Raji (cell line): ENCODE measurements around the gene PLA2G3.

ENCODE experiments used
- POLR2A ChIP-seq: IDR thresholded peaks from 2 replicates; pipeline ENCODE4 v1.6.1; 2011; ENCODE audit warnings: low read depth, low read length, control low read depth; ENCODE audit not compliant: insufficient read depth

PLA2G3 gene

DNA sequence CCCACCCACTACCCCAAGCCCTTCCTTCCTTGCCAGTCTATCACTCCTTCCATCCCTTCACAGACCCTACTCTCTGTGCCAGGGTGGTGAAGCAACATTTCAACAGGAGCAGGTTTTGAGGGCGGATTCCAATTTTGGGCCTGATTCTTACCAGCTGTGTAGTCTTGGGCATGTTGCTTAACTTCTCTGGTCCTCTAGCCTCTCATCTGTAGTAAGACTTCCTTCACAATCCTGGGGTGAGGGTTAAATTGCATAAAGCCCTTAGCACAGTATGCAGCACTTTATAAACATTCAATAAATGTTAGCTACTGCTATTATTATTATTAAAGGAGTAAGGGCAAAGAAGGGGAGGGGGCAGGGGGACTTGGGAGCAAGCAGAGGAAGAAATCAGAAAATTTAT, 14.7 kb upstream of the PLA2G3 start:
- TF ChIP-seq POLR2A = no peak

DNA sequence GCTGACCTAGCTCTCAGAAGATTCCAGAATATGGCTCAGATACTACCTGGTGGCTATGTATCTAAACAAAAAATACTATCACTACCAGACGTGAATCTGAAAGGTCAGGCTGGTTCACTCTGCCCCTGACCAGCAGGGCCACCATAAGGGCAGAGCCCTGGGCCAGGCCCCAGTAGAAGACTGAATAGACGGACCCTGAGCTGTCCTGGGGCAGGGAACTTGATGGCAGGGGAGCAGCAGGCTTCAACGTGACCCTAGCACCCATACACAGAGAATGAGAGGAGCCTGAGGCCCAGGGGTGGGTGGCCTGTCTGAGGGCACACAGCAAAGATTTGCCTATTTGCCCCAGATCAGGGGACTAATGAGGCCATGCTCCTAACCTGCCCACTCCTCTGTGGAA, 13.0 kb upstream of the PLA2G3 start:
- no peak for TF ChIP-seq POLR2A

DNA sequence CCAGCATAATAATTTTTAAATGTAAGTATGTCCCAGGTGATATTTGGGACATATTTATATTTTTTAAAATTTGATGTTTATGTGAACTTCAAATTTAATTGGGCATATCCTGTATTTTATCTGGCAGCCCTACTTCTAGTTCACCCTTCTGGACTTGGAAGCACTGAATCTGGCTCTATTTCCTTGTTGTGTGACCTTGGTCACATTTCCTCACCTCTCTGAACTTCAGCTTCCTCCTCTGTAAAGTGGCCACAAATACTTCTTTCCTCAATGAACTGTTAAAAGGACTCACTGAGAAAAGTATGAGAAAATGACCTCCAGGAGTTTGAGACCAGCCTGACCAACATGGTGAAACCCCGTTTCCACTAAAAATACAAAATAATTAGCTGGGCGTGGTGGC, 11.6 kb upstream of the PLA2G3 start:
- TF ChIP-seq POLR2A = no peak

DNA sequence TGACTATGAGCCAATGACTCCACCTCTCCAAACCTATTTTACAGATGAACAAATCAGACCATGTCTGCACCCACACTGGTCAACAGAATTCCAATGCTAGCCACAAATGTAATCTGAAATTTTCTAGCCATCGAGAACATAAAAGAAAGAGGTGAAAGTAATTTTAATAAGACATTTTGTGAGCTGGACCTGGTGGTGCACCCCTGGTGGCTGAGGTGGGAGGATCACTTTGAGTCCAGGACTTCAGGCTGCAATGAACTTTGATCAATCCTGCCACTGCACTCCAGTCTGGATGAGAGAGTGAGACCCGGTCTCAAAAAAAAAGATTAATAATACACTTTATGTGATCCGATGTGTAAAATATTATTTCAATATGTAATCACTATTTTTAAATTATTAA, 10.3 kb upstream of the PLA2G3 start:
- TF ChIP-seq POLR2A = no peak

DNA sequence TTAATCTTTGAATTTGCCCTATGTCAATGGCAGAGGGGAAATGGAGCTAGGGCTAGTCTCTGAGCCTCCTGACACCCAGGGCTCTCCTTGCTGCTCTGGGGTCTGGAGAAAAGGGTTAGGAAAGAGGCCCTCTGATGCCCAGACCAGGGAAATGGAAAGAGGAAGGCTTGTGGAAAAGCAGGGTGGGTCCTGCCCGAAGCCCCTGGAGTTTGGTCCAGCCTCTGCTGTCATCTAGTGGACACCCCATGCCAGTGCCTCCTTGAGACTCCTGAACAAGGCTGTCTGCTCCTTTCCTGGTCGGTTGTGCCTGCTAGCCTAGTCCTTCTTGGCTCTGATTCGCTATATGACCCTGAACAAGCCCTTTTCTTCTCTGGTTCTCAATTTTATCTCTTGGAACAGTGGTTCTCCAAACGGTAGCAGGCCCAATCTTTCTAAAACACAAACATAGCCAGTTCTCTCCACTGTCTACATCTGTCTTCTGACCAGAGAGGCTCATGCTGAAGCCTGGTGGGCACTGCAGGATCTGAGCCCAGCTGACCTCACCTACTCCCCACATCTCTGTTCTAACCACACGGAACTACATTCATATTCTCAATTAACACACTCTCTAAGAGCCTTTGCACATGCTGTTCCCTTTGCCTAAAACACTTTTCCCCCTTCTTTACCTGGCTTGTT, 8.8 kb upstream of the PLA2G3 start:
- TF ChIP-seq POLR2A = no peak

DNA sequence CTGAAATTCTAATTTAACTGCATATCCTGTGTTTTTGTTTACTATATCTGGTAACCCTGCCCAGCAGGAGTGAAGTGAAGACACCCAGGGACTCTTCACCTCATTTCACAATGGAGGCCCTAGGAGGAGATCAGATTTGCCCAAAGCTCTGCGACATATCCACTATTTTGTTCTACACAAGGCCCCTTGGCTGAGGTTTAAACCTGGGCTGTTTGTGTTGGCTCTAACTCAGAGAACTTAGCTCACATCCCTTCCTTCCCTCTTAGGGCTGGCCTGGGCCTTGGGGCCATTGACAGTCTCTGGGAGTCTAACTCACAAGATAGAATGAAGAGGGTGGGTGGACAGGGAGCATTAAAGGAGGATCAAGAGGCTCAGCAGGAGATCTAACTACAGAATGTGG, 8.2 kb upstream of the PLA2G3 start:
- TF ChIP-seq POLR2A = no peak

DNA sequence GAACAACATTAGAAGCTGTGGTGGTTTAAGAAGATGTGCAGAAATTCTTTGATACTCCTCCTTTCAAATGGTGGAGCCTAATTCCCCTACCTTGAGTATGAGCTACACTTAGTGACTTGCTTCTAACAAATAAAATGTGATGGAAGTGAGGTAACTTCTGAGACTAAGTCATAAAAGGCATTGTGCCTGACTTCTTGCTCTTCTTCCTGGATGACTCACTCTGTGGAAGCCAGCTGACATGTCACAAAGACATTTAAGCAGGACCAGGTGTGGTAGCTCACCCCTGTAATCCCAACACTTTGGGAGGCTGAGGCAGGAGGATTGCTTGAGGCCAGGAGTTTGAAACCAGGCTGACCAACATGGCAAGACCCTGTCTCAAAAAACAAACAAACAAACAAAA, 3.9 kb upstream of the PLA2G3 start:
- no peak for TF ChIP-seq POLR2A

DNA sequence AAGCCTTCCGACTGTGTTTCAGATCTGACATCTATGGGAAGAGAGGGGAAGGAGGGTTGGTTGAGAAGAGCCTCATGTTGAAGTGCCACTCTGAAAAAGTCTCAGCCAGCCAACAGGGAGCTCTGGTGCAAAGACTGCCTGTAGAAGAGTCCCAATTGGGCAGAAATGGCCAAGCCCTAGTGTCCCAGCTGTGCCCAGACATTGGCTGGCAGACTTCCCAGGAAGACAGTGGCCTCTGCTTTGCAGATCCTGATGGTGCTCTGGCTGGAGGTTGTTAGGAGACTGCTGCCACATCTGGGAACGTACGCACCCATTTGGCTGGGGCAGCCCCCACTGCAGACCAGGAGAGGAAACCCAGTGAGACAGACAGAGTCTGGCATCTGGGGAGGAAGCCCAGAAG, 3.2 kb upstream of the PLA2G3 start:
- TF ChIP-seq POLR2A = no peak

DNA sequence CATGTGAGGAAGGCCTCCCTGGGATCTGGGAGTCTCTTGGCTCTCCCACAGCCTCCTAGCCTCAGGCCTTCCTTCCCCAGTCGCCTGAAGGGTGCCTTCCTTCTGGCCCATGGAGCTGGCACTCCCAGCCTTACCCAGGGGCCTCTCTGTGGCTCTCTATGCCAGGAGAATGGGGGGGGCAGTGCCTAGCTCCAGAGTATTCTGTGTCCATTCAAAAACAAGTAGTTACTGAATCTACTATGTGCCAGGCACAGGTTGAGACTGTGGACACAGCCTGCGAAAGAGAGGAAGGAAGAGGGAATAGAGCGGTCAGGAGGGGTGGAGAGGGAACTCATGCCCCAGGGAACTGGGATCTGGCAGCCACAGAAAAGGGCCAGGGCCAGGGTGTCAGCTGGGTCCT, 2.7 kb upstream of the PLA2G3 start:
- no peak for TF ChIP-seq POLR2A

DNA sequence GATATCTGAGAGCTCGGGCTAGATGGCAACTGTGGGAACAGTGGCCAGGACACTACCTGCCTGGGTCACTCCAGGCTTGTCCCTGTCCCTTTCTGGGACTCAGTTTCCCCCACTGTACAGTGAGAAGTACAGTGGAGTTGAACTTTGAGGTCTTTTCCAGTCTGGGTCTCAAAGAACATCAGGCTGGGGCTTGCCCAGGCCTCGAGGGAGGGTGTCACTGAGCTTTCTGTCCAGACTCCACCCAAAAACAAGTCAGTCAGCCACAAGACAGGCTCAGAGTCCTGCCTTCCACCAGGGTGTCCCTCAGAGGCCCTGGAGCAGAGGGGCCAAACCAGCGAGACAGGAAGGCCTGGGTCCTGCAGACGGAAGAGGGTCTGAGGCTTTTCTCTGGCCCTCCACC, 2.0 kb upstream of the PLA2G3 start:
- no peak for TF ChIP-seq POLR2A

DNA sequence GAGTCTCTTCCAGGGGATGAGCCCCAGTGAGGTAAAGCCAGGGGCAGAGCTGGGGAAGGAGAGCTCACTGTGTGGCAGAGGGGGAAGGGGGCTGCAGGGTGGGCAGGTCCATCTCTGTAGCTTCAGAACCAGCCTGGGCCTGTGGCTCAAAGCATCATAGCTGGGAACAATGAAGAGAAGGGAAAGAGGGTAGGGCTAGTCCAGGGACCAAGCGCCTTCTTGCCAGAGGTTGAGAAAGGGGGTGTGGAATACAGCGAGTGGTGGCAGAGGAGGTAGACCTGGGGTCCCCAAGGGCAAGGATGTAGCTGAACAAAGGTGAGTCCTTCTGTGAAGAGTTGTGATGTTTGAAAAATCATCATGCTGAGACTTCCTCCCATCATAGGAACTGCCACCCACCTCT, 1.2 kb upstream of the PLA2G3 start:
- TF ChIP-seq POLR2A = no peak

DNA sequence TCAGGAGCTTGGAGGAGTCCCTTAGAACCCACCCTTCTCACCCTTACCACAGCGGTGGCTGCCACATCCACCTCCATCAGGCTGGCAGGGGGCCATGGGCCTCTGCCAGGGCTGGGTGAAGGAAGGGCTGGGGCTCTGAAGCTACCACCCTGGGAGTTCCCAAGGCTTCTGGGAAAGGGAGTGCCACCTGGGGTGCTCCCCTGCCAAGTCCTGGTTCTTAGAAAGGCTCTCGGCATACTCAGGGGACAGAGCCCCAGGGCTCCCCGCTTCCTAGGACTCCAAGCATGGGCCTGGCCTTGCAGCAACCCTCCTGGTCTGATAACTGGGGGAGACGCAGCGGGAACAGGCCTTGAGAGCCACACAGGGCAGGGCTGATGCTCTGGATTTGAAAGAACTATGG, 438 bp upstream of the PLA2G3 start:
- TF ChIP-seq POLR2A = no peak

DNA sequence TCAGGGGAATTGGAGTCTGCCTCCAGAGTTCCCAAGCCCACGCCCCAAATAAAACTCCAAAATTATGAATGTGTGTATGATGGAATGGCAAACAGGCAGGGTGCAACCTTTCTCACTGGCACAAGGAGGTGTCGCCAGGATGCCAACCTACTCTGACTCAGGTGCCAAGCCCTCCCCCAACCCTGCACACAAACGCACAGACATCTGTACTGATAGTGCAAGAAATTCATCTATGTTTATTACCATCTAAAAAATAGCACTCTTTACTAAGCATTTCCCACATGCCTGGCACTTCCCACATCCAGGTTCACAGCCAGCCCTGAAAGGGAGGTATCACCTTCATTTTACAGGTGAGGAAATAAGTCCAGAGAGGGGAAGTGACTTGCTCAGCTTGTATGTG, 1.2 kb downstream of the PLA2G3 start:
- TF ChIP-seq POLR2A = no peak

DNA sequence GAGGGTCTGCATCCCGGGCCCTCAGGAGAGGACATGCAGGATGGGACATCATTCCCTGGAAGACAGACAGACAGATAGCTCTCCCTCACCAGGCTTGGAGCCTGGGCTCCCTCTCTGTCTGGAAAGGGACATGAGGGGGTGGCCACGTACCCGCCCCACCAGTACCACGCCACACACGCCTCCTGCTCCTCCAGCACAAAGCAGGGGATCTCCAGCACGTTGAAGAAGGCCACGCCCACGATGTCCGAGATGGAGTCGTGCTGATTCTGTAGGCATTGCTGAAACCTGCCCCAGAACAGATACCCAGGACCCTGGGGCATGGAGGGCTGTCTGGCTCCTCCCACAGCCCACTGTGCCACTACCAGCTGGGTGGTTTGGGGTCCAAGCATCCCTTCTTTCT, 2.2 kb downstream of the PLA2G3 start:
- TF ChIP-seq POLR2A = no peak

DNA sequence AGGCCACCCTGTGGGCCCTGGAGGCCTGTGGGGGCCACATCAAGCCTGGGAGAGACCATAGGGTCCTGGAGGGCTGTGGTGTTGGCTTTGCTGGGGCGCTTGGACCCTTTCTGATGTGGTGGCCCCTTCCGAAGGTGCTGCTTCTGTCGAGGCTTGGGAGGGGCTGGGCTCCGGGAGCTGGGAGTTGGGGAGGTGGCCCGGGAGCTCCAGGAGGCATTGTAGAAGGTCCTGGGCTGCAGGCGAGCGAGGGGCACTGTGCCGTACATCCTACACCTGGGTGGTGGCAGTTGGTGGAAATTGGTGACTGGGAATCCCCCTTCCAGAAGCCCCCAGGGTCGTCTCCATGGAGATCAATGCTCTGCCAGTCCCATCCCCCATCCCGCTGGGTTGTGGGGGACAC, 2.6 kb downstream of the PLA2G3 start:
- TF ChIP-seq POLR2A = no peak

DNA sequence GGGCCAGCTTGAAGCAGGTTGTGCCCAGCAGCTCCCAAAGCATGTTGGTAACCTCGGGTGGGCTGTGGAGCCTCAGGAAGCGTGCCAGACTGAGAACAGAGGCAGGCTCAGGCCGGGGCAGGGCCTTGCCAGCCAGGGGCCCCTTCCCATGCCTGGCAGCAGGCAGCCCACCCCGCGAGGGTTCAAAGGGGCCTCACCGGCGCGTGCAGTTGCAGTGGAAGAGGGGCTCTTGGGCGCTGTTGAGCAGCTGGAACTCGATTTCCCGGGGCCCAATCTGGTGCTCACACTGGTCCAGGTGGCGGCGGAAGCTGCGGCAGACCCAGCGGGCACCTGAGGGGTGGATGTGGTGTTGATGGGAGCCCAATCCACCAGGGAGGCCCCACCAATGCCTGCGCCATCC, 3.6 kb downstream of the PLA2G3 start:
- no peak for TF ChIP-seq POLR2A

DNA sequence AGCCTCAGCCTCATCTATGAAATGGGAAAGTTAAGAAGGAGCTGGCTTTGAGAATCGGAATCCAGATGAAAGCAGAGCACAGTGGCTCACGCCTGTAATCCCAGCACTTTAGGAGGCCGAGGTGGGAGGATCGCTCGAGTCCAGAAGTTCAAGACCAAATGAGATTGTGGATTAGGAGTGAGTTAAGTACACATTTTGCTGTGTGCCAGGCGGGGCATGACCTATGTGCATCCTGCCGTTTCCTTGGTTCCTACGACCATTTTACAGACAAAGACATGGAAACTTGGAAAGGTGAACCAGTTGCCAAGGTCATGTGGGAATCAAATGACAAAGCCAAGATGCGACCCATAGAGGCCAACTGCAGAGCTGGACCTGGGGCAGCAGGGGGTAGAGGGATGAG, 4.2 kb downstream of the PLA2G3 start:
- TF ChIP-seq POLR2A = no peak
